DMS53 (cell line): Measurements from ENCODE around the gene RAD51AP1.

Experiments
- DNase-seq: peaks from one replicate; lab custom pipeline; 2025; lab: John Stamatoyannopoulos, UW

Gene RAD51AP1

GRCh38 chr12:4545195-4545594 is 6.5 kb downstream of the RAD51AP1 start:
- DNase-seq: no peak

GRCh38 chr12:4552191-4552590 is 13.5 kb downstream of the RAD51AP1 start:
- no peak for DNase-seq

GRCh38 chr12:4553943-4554342 is 15.3 kb downstream of the RAD51AP1 start:
- DNase-seq: no peak

- DNase-seq: no peak
These were observed 17.1 kb downstream of the RAD51AP1 start for GRCh38 chr12:4555804-4556203.

- DNase-seq: no peak
These were observed 18.2 kb downstream of the RAD51AP1 start for GRCh38 chr12:4556735-4557530.

- DNase-seq: no peak
These were observed 18.9 kb downstream of the RAD51AP1 start for GRCh38 chr12:4557586-4557985.

- no peak for DNase-seq
These were observed 19.5 kb downstream of the RAD51AP1 start for GRCh38 chr12:4558171-4558570.

GRCh38 chr12:4562034-4562657 is 23.5 kb downstream of the RAD51AP1 start, which contains the start of gene DYRK4:
Gene DYRK4 (plus strand): TSS chr12:4562208. CDS start chr12:4562246, 38 bp downstream.
- DNase-seq: peak; percentile 100

GRCh38 chr12:4563336-4563735 is 24.6 kb downstream of the RAD51AP1 start:
- no peak for DNase-seq

GRCh38 chr12:4564818-4565217 is 26.1 kb downstream of the RAD51AP1 start:
- no peak for DNase-seq

- no peak for DNase-seq
These were observed 27.8 kb downstream of the RAD51AP1 start for GRCh38 chr12:4566474-4566873.

GRCh38 chr12:4567073-4567881 is 28.6 kb downstream of the RAD51AP1 start:
- DNase-seq: peak; percentile 93

GRCh38 chr12:4569261-4569660 is 30.6 kb downstream of the RAD51AP1 start:
- no peak for DNase-seq

- no peak for DNase-seq
These were observed 34.0 kb downstream of the RAD51AP1 start for GRCh38 chr12:4572680-4573079.

- peak; percentile 80 for DNase-seq
These were observed 40.8 kb downstream of the RAD51AP1 start for GRCh38 chr12:4579305-4580102.

- no peak for DNase-seq
These were observed 41.6 kb downstream of the RAD51AP1 start for GRCh38 chr12:4580281-4580688.

- DNase-seq: peak; percentile 98
These were observed 45.6 kb downstream of the RAD51AP1 start for GRCh38 chr12:4584281-4584680.

GRCh38 chr12:4584896-4585295 is 46.2 kb downstream of the RAD51AP1 start:
- DNase-seq: no peak

GRCh38 chr12:4586500-4586899 is 47.8 kb downstream of the RAD51AP1 start:
- DNase-seq: no peak

- DNase-seq: no peak
These were observed 48.4 kb downstream of the RAD51AP1 start for GRCh38 chr12:4587108-4587507.

GRCh38 chr12:4588916-4589315 is 50.2 kb downstream of the RAD51AP1 start:
- DNase-seq: no peak

GRCh38 chr12:4589941-4590340 is 51.3 kb downstream of the RAD51AP1 start:
- no peak for DNase-seq
